HuH-7.5 (cell line): ENCODE results near the gene CNEP1R1.

Experiments
- DNase-seq: peaks from one replicate; pipeline ENCODE4 v3.0.0; 2011; ENCODE audit warnings: low spot score

The CNEP1R1 gene

GRCh38 chr16:50017553-50017952, 7.5 kb upstream of the CNEP1R1 start:
- DNase-seq = no peak

- DNase-seq = no peak
Observed at GRCh38 chr16:50021544-50021943, 3.5 kb upstream of the CNEP1R1 start.

GRCh38 chr16:50023641-50024040, 1.4 kb upstream of the CNEP1R1 start:
- no peak for DNase-seq

GRCh38 chr16:50024207-50024606, 818 bp upstream of the CNEP1R1 start:
- no peak for DNase-seq

GRCh38 chr16:50025537-50025931, 509 bp downstream of the CNEP1R1 start:
- no peak for DNase-seq

- no peak for DNase-seq
Observed at GRCh38 chr16:50027829-50028228, 2.8 kb downstream of the CNEP1R1 start.

- DNase-seq = no peak
Observed at GRCh38 chr16:50035468-50035992, 10.5 kb downstream of the CNEP1R1 start.

GRCh38 chr16:50036426-50036825, 11.4 kb downstream of the CNEP1R1 start:
- no peak for DNase-seq

- DNase-seq = no peak
Observed at GRCh38 chr16:50037662-50038220, 12.7 kb downstream of the CNEP1R1 start.

GRCh38 chr16:50038286-50038685, 13.3 kb downstream of the CNEP1R1 start:
- no peak for DNase-seq

- no peak for DNase-seq
Observed at GRCh38 chr16:50038756-50039529, 13.9 kb downstream of the CNEP1R1 start.

- DNase-seq = peak; percentile 25
Observed at GRCh38 chr16:50040018-50040417, 15.0 kb downstream of the CNEP1R1 start.

- no peak for DNase-seq
Observed at GRCh38 chr16:50040710-50041109, 15.7 kb downstream of the CNEP1R1 start.

- no peak for DNase-seq
Observed at GRCh38 chr16:50043358-50043757, 18.3 kb downstream of the CNEP1R1 start.

- DNase-seq = no peak
Observed at GRCh38 chr16:50045412-50045811, 20.4 kb downstream of the CNEP1R1 start.

- no peak for DNase-seq
Observed at GRCh38 chr16:50046853-50047252, 21.8 kb downstream of the CNEP1R1 start.

- DNase-seq = no peak
Observed at GRCh38 chr16:50047864-50048263, 22.8 kb downstream of the CNEP1R1 start.

- no peak for DNase-seq
Observed at GRCh38 chr16:50050802-50051201, 25.8 kb downstream of the CNEP1R1 start.

GRCh38 chr16:50056226-50056625, 31.2 kb downstream of the CNEP1R1 start:
- DNase-seq = no peak

- no peak for DNase-seq
Observed at GRCh38 chr16:50058091-50058771, 33.2 kb downstream of the CNEP1R1 start.

- no peak for DNase-seq
Observed at GRCh38 chr16:50059111-50059510, 34.1 kb downstream of the CNEP1R1 start.

GRCh38 chr16:50059669-50060068, 34.6 kb downstream of the CNEP1R1 start:
- no peak for DNase-seq

- no peak for DNase-seq
Observed at GRCh38 chr16:50061326-50061725, 36.3 kb downstream of the CNEP1R1 start.
